ENCODE data around the gene ZDHHC1. TPM values are rescaled to one million over a fixed set of nuclear protein-coding genes. Genes with fewer than 3 reads are reported as not detected.

Gene ZDHHC1
- total and polyA plus RNA-seq, 2 donors (not counting 3 experiments of a cell fraction or from before 2014, with no cell fraction given) = 11.4 to 14.4 TPM

- intact Hi-C loops (cut with micrococcal nuclease) (no loop called here), dilution Hi-C loops (cut with MboI; ENCODE audit: extremely low pct_ligation_motif_present, low sequenced_read_pairs) (no loop called here)
- BruUV-seq (replicated peaks) = no TSS peak
- Histone ChIP-seq H3K27me3 (ENCODE audit: control insufficient read depth in 2 of 2, insufficient read depth in 2 of 2, low read length in 2 of 2) (no peaks in the 10 kb centered on the region), H3K79me2 (ENCODE audit: control insufficient read depth, insufficient read depth, low read length) (no peaks in the 10 kb centered on the region), H2AFZ (ENCODE audit: low read depth, low read length) (no peak overlapping the region), H3K9ac (replicated peaks; ENCODE audit: extremely low read depth, insufficient read depth, low read length) (no peak overlapping the region), H3K27ac (ENCODE audit: insufficient read depth, low read depth, low read length) (no peak overlapping the region), H3K36me3 (ENCODE audit: control insufficient read depth in 2 of 2, extremely low read depth in 1 of 2, insufficient read depth in 2 of 2, low read length in 2 of 2) (peaks cover 0 to 34% of the 10 kb centered on the region in 2 experiments), H3K4me2 (ENCODE audit: insufficient read depth, low read length) (no peak overlapping the region), H3K4me1 (ENCODE audit: control insufficient read depth, extremely low read depth, insufficient read depth, low read length) (no peaks in the 10 kb centered on the region), H3K4me3 (replicated peaks in 1 of 3; ENCODE audit: insufficient read depth in 1 of 3, low read depth in 1 of 3, low read length in 3 of 3) (no peak overlapping the region), H3K9me3 (replicated peaks; ENCODE audit: control insufficient read depth, insufficient read depth, low read length) (no peaks in the 10 kb centered on the region), H3K9me1 (replicated peaks; ENCODE audit: control insufficient read depth, extremely low read depth, insufficient read depth, low read length) (no peaks in the 10 kb centered on the region), H4K20me1 (replicated peaks; ENCODE audit: control insufficient read depth, extremely low read depth, insufficient read depth, low read length) (no peaks in the 10 kb centered on the region)
- FAIRE-seq (no peak), DNase-seq (ENCODE audit: low read depth, low spot score) (no peak)
- ChIA-PET POLR2A (no interaction called here), CTCF (interaction anchor here (0.8 to 6.8 kb wide), 4 partner anchors 11 to 24 kb away, joined by 3 to 53 read pairs (median 6); partner anchors contain the start of gene HSD11B2)
- TF ChIP-seq JUN (IDR thresholded peaks at IDR 0.05; ENCODE audit: borderline replicate concordance, insufficient read depth, insufficient read length, low read depth) (no peak), POLR2A (IDR thresholded peaks at IDR 0.05; ENCODE audit: low read depth, low read length) (no peak), POLR2AphosphoS5 (IDR thresholded peaks at IDR 0.05; ENCODE audit: insufficient read depth, low read depth, low read length) (no peak), GATA2 (IDR thresholded peaks at IDR 0.05; ENCODE audit: insufficient read depth, insufficient read length, low read depth, low read length) (no peak), EZH2 (IDR thresholded peaks at IDR 0.05; ENCODE audit: borderline replicate concordance, low read depth, low read length, severe bottlenecking) (no peak), CTCF (IDR thresholded peaks at IDR 0.05; ENCODE audit: extremely low read depth in 1 of 2, insufficient read depth in 1 of 2, low read depth in 1 of 2, low read length in 2 of 2) (no peak), MAX (IDR thresholded peaks at IDR 0.05; ENCODE audit: insufficient read depth, insufficient read length) (no peak), MYC (IDR thresholded peaks at IDR 0.05; ENCODE audit: low read depth, low read length) (no peak), FOS (IDR thresholded peaks at IDR 0.05; ENCODE audit: borderline replicate concordance, insufficient read depth, low read length) (no peak)
Measured at GRCh38 chr16:67441907-67442306, 25.6 kb upstream of the ZDHHC1 start.
